Neural crest cell (in vitro differentiated cells): Measurements from ENCODE around the gene THUMPD3. TPM values are rescaled to one million over a fixed set of nuclear protein-coding genes. Genes with fewer than 3 reads are reported as not detected.
A peak's percentile ranks its signal among the peaks of the same experiment; 100 is the strongest.

Experiments used
- DNase-seq: peaks from one replicate; pipeline ENCODE4 v3.0.0; 2021; ENCODE audit warnings: low read depth, mixed read lengths, low spot score
- H3K27ac Mint-ChIP-seq: one replicate; pipeline ENCODE4 v1.8.0; 2021; ENCODE audit warnings: mild to moderate bottlenecking, mixed read lengths; ENCODE audit not compliant: unreplicated experiment
- H3K27me3 Mint-ChIP-seq: 2 replicates; pipeline ENCODE4 v1.8.0; 2021; ENCODE audit warnings: low read depth, mild to moderate bottlenecking, mixed read lengths
- H3K36me3 Mint-ChIP-seq: 2 replicates; pipeline ENCODE4 v1.8.0; 2021; ENCODE audit warnings: low read depth, mild to moderate bottlenecking, mixed read lengths
- H3K4me1 Mint-ChIP-seq: 2 replicates; pipeline ENCODE4 v1.8.0; 2021; ENCODE audit warnings: mixed read lengths
- H3K4me3 Mint-ChIP-seq: one replicate; pipeline ENCODE4 v1.8.0; 2021; ENCODE audit warnings: mild to moderate bottlenecking, mixed read lengths
- H3K9me3 Mint-ChIP-seq: 2 replicates; pipeline ENCODE4 v1.8.0; 2021; ENCODE audit warnings: mixed read lengths
- total RNA-seq: library from RNA; stranded (reverse); gene quantifications from 2 replicates; pipeline ENCODE4 v1.2.1, GENCODE V29; 2021
- TF ChIP-seq, protein P1 (sequence below): fragments of 200-600 bp; sonication (generic); conservative IDR thresholded peaks from 2 replicates; pipeline ENCODE4 v1.5.0; 2021; ENCODE audit warnings: antibody characterized with exemption, mild to moderate bottlenecking

Gene THUMPD3
- total RNA-seq, 1 donor from 2014 or later: 61.0 TPM

DNA sequence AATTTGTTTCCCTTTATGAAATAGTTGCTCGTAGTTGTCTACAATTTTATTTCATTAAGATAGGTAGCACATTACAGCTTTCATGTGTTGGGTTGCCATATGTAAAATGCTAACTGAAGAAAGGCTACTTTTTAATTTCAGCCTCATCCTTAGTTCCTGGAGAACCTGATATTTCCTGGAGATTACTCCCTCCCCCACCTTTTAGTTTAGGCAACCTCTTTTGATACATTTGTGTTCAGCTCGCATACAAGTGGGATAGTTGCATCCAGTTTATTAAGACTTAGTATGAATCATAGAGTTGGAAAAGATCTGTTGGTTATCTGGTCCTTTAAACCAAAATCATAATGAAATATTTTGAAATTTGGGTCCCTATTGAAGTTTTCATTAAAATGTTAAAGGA is 40.6 kb downstream of the THUMPD3 start:
- no peak for DNase-seq
- Mint-ChIP-seq H3K9me3 (peaks cover under 1% of the 10 kb centered on the region), H3K27me3 (peaks cover 3% of the 10 kb centered on the region), H3K36me3 (peaks cover 4% of the 10 kb centered on the region), H3K4me3 (peak overlapping the region; percentile 7), H3K27ac (no peak overlapping the region), H3K4me1 (peaks cover 77% of the 10 kb centered on the region)
- TF ChIP-seq, protein P1, sequence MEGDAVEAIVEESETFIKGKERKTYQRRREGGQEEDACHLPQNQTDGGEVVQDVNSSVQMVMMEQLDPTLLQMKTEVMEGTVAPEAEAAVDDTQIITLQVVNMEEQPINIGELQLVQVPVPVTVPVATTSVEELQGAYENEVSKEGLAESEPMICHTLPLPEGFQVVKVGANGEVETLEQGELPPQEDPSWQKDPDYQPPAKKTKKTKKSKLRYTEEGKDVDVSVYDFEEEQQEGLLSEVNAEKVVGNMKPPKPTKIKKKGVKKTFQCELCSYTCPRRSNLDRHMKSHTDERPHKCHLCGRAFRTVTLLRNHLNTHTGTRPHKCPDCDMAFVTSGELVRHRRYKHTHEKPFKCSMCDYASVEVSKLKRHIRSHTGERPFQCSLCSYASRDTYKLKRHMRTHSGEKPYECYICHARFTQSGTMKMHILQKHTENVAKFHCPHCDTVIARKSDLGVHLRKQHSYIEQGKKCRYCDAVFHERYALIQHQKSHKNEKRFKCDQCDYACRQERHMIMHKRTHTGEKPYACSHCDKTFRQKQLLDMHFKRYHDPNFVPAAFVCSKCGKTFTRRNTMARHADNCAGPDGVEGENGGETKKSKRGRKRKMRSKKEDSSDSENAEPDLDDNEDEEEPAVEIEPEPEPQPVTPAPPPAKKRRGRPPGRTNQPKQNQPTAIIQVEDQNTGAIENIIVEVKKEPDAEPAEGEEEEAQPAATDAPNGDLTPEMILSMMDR: no peak

DNA sequence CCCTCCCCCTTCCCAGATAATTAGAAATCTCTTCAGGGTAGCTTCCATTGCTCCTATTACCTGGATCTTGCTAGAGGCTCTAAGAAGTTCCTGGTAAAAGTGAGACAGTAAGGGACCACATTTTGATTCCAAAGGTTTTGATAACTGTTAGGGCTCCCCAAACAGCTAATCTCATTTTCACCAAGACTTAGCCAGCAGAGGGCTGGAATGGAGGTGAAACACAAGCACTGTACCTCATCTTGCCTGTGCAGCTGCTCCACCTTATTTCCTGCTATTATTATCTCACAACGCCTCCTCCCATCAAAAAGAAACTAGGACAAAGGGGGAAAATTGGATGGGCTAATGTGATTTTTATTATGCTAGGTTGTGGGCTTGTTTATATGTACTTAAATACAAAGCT is 41.8 kb downstream of the THUMPD3 start:
- no peak overlapping the region for H3K27ac Mint-ChIP-seq
- no peak for DNase-seq
- H3K4me3 Mint-ChIP-seq: peak overlapping the region; percentile 66
- H3K9me3 Mint-ChIP-seq: peaks cover 3% of the 10 kb centered on the region
- TF ChIP-seq, protein P1: peak; percentile 19
- peaks cover 1% of the 10 kb centered on the region for H3K27me3 Mint-ChIP-seq
- peaks cover 8% of the 10 kb centered on the region for H3K36me3 Mint-ChIP-seq
- peaks cover 68% of the 10 kb centered on the region for H3K4me1 Mint-ChIP-seq

DNA sequence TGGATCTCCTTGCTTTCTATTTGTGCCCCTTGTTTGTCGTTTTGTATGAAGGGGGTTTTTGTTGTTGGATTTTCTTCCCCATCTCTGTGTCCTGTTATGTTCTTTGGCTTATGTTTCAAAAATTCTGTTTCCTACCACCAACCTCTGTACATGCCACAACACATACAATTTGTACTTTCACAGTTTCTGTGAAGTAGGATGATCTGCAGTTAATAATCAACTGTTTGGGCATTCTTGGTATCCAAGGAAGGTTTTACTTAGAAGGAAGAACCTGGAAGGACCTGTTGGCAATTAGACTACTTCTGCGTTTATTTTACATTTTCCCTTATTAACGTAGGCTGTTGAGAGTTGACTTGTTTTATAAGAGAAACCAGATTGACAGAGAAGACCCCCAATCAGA is 42.9 kb downstream of the THUMPD3 start:
- TF ChIP-seq, protein P1: no peak
- peaks cover 4% of the 10 kb centered on the region for H3K9me3 Mint-ChIP-seq
- no peak for DNase-seq
- peaks cover 13% of the 10 kb centered on the region for H3K36me3 Mint-ChIP-seq
- H3K27me3 Mint-ChIP-seq: no peaks in the 10 kb centered on the region
- H3K4me3 Mint-ChIP-seq: no peak overlapping the region
- H3K27ac Mint-ChIP-seq: no peak overlapping the region
- peaks cover 67% of the 10 kb centered on the region for H3K4me1 Mint-ChIP-seq

DNA sequence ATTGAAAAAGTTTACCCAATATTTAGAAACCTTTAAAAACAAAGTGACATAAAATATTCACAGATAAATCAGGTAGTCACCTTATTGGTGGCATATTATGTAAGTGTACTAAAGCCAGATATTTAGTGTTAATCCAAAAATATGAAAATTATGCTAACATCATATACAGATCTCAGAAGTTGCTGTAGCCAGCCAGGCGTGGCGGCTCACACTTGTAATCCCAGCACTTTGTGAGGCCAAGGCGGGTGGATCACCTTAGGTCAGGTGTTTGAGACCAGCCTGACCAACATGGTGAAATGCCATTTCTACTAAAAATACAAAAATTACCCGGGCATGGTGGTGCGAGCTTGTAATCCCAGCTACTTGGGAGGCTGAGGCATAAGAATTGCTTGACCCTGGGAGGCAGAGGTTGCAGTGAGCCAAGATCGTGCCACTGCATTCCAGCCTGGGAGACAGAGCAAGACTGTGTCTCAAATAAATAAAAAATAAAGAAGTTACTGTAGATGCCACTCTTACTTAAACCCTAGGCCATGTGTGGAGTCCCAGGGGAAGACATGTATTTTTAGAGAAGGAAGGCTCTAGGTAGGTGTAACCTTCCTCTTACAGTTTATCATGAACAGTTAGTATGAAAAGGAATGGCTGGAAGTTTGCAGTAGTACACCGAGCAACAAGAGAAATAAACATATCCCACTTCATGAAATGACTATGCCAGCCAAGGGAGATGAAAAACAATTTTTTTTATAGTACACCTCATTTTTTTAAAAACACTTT is 44.2 kb downstream of the THUMPD3 start:
- TF ChIP-seq, protein P1: no peak
- H3K9me3 Mint-ChIP-seq: peaks cover 4% of the 10 kb centered on the region
- no peak overlapping the region for H3K4me3 Mint-ChIP-seq
- H3K36me3 Mint-ChIP-seq: peaks cover 13% of the 10 kb centered on the region
- no peak for DNase-seq
- H3K27me3 Mint-ChIP-seq: no peaks in the 10 kb centered on the region
- H3K4me1 Mint-ChIP-seq: peaks cover 54% of the 10 kb centered on the region
- H3K27ac Mint-ChIP-seq: no peak overlapping the region

DNA sequence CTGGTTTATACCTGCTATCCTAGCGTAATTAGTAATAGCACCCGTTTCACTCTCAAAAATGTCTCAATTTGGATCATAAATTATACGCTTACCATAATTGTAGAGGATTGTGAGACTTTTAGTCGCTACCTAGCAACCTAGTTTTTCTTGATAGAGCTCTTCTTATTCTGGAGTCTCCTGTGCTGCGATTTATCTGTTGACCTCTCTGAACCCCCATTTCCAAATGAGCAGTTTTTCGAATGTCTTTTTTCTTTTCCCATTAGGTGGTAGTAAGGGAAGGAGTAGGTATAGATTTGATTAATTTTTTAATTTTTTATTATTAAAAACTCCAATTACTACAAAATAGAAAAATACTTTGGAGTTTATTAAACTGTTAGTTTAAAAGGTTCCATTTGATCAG is 45.2 kb downstream of the THUMPD3 start:
- Mint-ChIP-seq H3K4me3 (no peak overlapping the region), H3K27me3 (no peaks in the 10 kb centered on the region), H3K27ac (no peak overlapping the region), H3K9me3 (peaks cover 4% of the 10 kb centered on the region), H3K4me1 (peaks cover 44% of the 10 kb centered on the region), H3K36me3 (peaks cover 13% of the 10 kb centered on the region)
- DNase-seq: no peak
- TF ChIP-seq, protein P1: no peak
